Thyroid gland (tissue), 4 donors: ENCODE data around the gene CHST11. TPM values are rescaled to one million over a fixed set of nuclear protein-coding genes. Genes with fewer than 3 reads are reported as not detected.

Source experiments
- DNase-seq, 2 donors: peaks; one replicate each; pipeline ENCODE4 v3.0.0-alpha.2; 2019
- H3K27ac ChIP-seq, 3 donors: fragments of 200-600 bp; sonication (generic); 1 replicate in 2 of 3; 2 replicates in 1 of 3; pipeline ENCODE4 v1.5.1; 2016 to 2019; ENCODE audit warnings: mild to moderate bottlenecking in 1 of 3, moderate library complexity in 1 of 3
- H3K27me3 ChIP-seq: fragments of 200-600 bp; sonication (generic); one replicate; pipeline ENCODE4 v1.5.1; 2019
- H3K36me3 ChIP-seq, 2 donors: fragments of 200-600 bp; sonication (generic); one replicate each; pipeline ENCODE4 v1.5.1; 2016 to 2019
- H3K4me1 ChIP-seq, 2 donors: fragments of 200-600 bp; sonication (generic); one replicate each; pipeline ENCODE4 v1.5.1; 2017 to 2019
- H3K4me3 ChIP-seq, 3 donors: fragments of 200-600 bp; sonication (generic); replicated peaks in 1 of 3; 1 replicate in 2 of 3; 2 replicates in 1 of 3; pipeline ENCODE4 v1.5.1; 2016; ENCODE audit warnings: mild to moderate bottlenecking in 1 of 3
- H3K9me3 ChIP-seq: fragments of 200-600 bp; sonication (generic); one replicate; pipeline ENCODE4 v1.5.1; 2017
- POLR2A ChIP-seq, 2 donors: fragments of 450-650 bp; IDR thresholded peaks; one replicate each; pipeline ENCODE4 v1.6.1; 2017; ENCODE audit warnings: antibody characterized with exemption in 2 of 2, mild to moderate bottlenecking in 2 of 2, moderate library complexity in 1 of 2
- WGBS, 2 donors: methylation state at CpG; one replicate each; pipeline ENCODE4 v1.1.5; 2017; 5-methylcytosine and 5-hydroxymethylcytosine counted together
- intact Hi-C: fragments of 100-400 bp; cut with DNase I; formaldehyde crosslinking; loops from one replicate; pipeline ENCODE4 v1.15.1; 2023
- total RNA-seq, 4 donors: library from RNA; depleted of rRNA; stranded (reverse); fragments of >200 nt; gene quantifications; one replicate each; pipeline ENCODE4 v1.2.3, GENCODE V29; 2016
- TF ChIP-seq, protein P1 (sequence below), 6 experiments: fragments of 200-600 bp in 3 of 6; fragments of 450-650 bp in 3 of 6; sonication (generic) in 3 of 6; IDR thresholded peaks; one replicate each; pipeline ENCODE4 v1.5.1; 2016 to 2019; ENCODE audit warnings: antibody characterized with exemption in 6 of 6, mild to moderate bottlenecking in 2 of 6, inconsistent platforms in 1 of 6, moderate library complexity in 1 of 6

The CHST11 gene
- total RNA-seq, 4 donors from 2014 or later = 6.9 to 11.6 (median 8.0) TPM

DNA sequence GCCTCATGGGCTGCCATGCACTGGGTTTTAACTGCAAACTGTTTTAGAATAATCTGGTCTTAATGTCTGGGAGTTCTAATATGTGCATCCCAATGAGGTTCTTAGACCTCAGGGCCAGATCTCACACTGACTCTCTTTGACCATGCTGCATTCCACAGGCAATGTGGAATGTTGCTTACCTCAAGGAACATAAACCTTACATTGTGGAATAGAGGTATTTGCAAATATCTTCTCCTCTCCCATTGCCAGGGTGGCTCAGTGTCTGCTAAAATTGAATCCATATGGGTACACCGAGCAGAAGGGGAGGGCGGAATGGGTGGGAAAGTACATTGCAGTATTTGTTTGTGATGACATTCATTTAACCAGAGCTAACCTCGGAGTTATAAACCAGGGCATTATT, 78.6 kb downstream of the CHST11 start:
- TF ChIP-seq, protein P1, sequence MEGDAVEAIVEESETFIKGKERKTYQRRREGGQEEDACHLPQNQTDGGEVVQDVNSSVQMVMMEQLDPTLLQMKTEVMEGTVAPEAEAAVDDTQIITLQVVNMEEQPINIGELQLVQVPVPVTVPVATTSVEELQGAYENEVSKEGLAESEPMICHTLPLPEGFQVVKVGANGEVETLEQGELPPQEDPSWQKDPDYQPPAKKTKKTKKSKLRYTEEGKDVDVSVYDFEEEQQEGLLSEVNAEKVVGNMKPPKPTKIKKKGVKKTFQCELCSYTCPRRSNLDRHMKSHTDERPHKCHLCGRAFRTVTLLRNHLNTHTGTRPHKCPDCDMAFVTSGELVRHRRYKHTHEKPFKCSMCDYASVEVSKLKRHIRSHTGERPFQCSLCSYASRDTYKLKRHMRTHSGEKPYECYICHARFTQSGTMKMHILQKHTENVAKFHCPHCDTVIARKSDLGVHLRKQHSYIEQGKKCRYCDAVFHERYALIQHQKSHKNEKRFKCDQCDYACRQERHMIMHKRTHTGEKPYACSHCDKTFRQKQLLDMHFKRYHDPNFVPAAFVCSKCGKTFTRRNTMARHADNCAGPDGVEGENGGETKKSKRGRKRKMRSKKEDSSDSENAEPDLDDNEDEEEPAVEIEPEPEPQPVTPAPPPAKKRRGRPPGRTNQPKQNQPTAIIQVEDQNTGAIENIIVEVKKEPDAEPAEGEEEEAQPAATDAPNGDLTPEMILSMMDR (IDR thresholded peaks at IDR 0.05) = no peak
- TF ChIP-seq POLR2A (IDR thresholded peaks at IDR 0.05) = no peak
- WGBS, 2 donors = 87 to 93% methylated on average over 3 of the region's 3 CpGs
- no peak for DNase-seq
- no peak overlapping the region for H3K27ac ChIP-seq
- no peaks in the 10 kb centered on the region for H3K27me3 ChIP-seq
- no peaks in the 10 kb centered on the region for H3K4me1 ChIP-seq
- no peaks in the 10 kb centered on the region for H3K36me3 ChIP-seq
- intact Hi-C loops = no loop called here
- no peaks in the 10 kb centered on the region for H3K9me3 ChIP-seq
- no peak overlapping the region for H3K4me3 ChIP-seq

DNA sequence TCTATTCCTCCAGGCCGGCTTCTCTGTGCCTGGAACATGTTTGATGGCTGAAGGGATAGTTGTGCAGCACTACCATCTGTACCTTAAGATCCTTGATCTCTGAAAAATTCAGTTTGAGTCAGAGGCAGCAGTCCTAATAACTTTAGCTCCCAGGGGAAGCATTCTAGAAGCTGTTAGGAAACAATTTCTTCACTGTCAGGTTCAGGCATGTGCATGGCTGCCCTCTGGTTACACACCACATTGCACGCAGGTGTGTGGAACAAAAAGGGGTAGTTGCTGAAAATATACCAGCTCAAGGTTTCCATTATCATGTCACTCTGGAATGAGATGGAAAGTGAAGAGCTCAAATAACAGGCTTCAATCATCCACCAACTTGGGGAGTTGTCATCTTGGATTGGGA, 80.1 kb downstream of the CHST11 start:
- 89 to 97% methylated on average over 2 of the region's 2 CpGs for WGBS, 2 donors
- no peak overlapping the region for H3K27ac ChIP-seq
- intact Hi-C loops = no loop called here
- H3K9me3 ChIP-seq = no peaks in the 10 kb centered on the region
- TF ChIP-seq POLR2A (IDR thresholded peaks at IDR 0.05) = no peak
- TF ChIP-seq, protein P1 (IDR thresholded peaks at IDR 0.05) = no peak
- no peak for DNase-seq
- H3K4me1 ChIP-seq = no peaks in the 10 kb centered on the region
- no peaks in the 10 kb centered on the region for H3K36me3 ChIP-seq
- no peak overlapping the region for H3K4me3 ChIP-seq
- no peaks in the 10 kb centered on the region for H3K27me3 ChIP-seq

DNA sequence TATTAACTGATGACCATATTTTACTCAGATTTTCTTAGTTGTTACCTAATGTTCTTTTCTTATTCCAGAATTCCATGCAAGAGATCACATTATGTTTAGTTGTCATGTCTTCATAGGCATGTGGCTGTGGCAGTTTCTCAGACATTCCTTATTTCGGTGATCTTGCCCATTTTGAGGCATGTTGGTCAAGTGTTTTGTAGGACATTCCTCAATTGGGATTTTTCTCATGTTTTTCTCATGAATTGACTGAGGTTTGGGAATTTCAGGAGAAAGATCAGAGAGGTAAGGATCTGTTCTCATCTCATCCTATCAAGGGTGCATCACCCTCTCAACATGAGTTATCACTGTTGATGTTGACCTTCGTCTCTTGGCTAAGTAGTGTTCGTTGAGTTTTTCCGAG, 81.3 kb downstream of the CHST11 start:
- Histone ChIP-seq H3K4me3 (no peak overlapping the region), H3K4me1 (no peaks in the 10 kb centered on the region), H3K9me3 (no peaks in the 10 kb centered on the region), H3K27ac (no peak overlapping the region), H3K27me3 (no peaks in the 10 kb centered on the region), H3K36me3 (no peaks in the 10 kb centered on the region)
- 89 to 95% methylated on average over 4 of the region's 4 CpGs for WGBS, 2 donors
- TF ChIP-seq, protein P1 (IDR thresholded peaks at IDR 0.05) = no peak
- no peak for TF ChIP-seq POLR2A (IDR thresholded peaks at IDR 0.05)
- DNase-seq = no peak
- intact Hi-C loops = no loop called here

GRCh38 chr12:104538891-104539462, 82.2 kb downstream of the CHST11 start:
- no peak overlapping the region for H3K27ac ChIP-seq
- H3K9me3 ChIP-seq = no peaks in the 10 kb centered on the region
- no peaks in the 10 kb centered on the region for H3K4me1 ChIP-seq
- DNase-seq = no peak
- WGBS, 2 donors = 92% methylated on average over 6 of the region's 6 CpGs
- no peak for TF ChIP-seq POLR2A (IDR thresholded peaks at IDR 0.05)
- TF ChIP-seq, protein P1 (IDR thresholded peaks at IDR 0.05) = no peak
- intact Hi-C loops = no loop called here
- H3K36me3 ChIP-seq = no peaks in the 10 kb centered on the region
- no peaks in the 10 kb centered on the region for H3K27me3 ChIP-seq
- H3K4me3 ChIP-seq = no peak overlapping the region

DNA sequence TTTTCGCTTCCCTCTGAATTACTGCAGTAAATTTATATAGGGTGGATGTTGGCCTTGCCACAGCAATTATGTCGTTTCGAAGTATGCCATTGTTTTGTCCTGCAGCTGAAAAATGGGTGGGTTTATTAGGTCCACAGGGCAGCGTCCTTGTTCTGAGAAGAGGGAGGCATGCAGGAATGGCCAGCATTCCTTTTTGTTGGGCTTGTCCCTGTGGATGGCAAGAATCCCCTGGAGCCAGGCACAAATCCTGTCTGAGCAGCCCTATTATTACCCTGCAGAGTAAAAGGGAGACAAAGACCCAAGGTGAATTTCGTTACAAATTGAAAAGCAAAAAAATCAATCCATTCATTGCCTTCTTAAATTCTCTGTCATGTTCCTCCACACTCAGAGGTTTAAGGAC, 88.1 kb downstream of the CHST11 start:
- TF ChIP-seq, protein P1 (IDR thresholded peaks at IDR 0.05) = no peak
- TF ChIP-seq POLR2A (IDR thresholded peaks at IDR 0.05) = no peak
- no peaks in the 10 kb centered on the region for H3K36me3 ChIP-seq

More for the DNA sequence above, 88.1 kb downstream of the CHST11 start:
- intact Hi-C loops = no loop called here
- Histone ChIP-seq H3K4me1 (peaks cover 8 to 14% of the 10 kb centered on the region in 2 donors), H3K27ac (no peak overlapping the region), H3K4me3 (no peak overlapping the region), H3K27me3 (no peaks in the 10 kb centered on the region), H3K9me3 (no peaks in the 10 kb centered on the region)
- 96% methylated on average over 5 of the region's 5 CpGs for WGBS, 2 donors
- DNase-seq = no peak
